Activated CD8-positive, alpha-beta memory T cell treated with anti-CD3 and anti-CD28 coated beads, Interleukin-2, amount 50 U/mL, for 1 hour (primary cell): Measurements from ENCODE around the gene CCDC90B.

ENCODE experiments used
- DNase-seq: peaks from one replicate; pipeline ENCODE4 v3.0.0-alpha.2; 2020; ENCODE audit errors: extremely low read depth

Gene CCDC90B

DNA sequence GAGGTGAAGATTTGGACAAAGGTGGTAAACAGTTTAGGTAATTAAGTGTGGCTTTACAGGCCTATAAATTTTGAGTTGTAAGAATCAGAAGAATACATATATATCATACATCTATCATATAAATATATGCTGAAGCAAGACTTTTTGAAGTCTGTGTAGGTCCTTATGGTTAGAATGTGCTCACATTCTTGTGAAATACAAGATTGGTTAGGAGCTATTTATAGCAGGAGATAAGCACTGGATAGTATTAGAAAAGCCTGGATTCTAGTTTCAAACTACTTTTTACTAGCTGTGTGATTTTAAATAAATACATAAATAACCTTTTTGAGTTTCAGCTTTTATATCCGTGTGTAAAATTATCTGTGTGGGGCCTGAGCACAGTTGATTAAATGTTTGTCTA, 50.3 kb downstream of the CCDC90B start:
- DNase-seq, result no peak

DNA sequence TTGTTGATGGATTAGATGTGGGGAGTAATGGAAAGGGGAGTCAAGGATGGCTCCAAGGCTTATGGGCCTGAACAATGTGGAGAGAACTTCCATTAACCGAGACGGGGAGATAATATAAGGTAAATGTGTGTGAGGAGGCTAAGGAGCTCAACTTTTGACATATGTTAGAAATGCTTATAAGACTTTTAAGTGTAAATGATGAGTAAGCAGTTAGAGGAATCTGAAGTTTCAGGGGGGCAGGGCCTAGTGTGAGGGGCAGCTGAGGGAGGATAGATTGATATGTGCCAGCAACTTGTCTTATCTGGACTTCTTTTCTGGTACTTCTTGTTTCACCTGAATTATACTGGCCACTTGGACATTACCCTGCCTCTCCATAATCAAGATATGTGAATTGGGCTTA, 62.7 kb downstream of the CCDC90B start:
- no peak for DNase-seq

DNA sequence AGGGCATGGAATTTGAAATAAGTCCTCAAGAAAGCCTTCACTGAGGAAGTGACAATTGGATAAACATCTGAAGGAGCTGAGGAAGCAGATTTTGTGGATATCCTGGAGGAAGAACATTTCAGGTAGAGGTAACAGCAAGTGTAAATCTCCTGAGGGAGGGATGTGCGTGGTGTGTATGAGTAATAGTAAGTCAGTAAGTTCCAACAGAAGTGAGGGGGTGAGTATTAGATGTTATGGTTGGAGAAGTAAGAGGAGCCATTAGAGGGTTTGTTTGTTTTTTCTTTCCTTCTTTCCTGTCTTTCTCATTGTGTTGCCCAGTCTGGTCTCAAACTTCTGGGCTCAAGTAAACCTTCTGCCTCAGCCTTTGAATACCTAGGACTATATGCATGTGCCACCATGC, 63.7 kb downstream of the CCDC90B start:
- DNase-seq, result no peak

DNA sequence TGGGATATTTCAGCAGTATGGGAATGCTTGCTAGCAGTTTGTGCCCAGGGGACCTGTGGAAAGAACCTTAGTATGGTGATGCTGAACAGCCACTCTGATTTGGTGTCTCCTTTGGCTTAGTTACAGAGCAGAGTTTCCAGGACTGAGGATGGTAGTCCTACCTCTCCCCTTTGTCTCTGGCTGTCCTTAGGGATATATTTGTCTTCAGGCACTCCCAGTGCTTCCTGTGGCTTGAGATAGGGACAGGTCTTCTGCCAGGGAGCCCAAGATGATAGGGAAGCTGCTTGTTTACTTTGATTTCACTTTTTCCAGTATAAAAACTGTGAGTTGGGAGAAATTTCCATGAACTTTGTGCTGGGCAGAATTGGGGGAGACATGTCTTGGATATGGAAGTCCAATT, 64.5 kb downstream of the CCDC90B start:
- DNase-seq, result no peak

GRCh38 chr11:83220260-83220659, 65.9 kb downstream of the CCDC90B start:
- DNase-seq, result no peak

DNA sequence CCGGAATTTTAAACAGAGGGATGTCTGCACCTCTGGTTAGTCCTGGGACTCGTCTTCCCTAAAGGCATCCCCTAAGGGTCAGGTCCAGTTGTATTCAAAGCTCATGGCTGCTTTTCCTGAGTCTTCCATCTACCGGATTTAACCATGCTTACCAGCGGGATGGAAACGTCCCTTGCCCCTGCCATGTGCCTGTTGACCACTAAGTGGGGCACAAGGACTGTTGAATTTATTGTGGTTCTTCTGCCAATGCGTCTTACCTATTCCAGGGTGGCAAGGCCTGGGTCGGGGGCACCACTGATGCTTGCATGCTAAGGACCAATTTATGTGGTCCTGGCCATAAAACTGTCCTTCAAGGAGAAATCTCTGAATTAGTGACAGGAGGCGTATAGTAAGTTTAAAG, 67.1 kb downstream of the CCDC90B start:
- DNase-seq, result no peak
